GM23248 (cell line): ENCODE measurements around the gene TAS1R3. TPM values are rescaled to one million over a fixed set of nuclear protein-coding genes. Genes with fewer than 3 reads are reported as not detected.

Source experiments
- DNase-seq: peaks from one replicate; pipeline ENCODE4 v3.0.0-alpha.2; 2015
- H2AFZ ChIP-seq: fragments of 200-600 bp; sonication (generic); 2 replicates; pipeline ENCODE4 v1.6.1; 2016; ENCODE audit warnings: antibody characterized with exemption
- H3F3A ChIP-seq: fragments of 200-600 bp; sonication (generic); 2 replicates; pipeline ENCODE4 v1.6.1; 2016; ENCODE audit warnings: mild to moderate bottlenecking, antibody characterized with exemption, mixed run types; ENCODE audit not compliant: insufficient read depth
- H3K27ac ChIP-seq: fragments of 200-600 bp; sonication (generic); 2 replicates; pipeline ENCODE4 v1.5.1; 2016; ENCODE audit warnings: mild to moderate bottlenecking
- H3K27me3 ChIP-seq: fragments of 200-600 bp; sonication (generic); replicated peaks from 2 replicates; pipeline ENCODE4 v1.6.1; 2016; ENCODE audit warnings: mild to moderate bottlenecking; ENCODE audit not compliant: insufficient read depth
- H3K36me3 ChIP-seq: fragments of 200-600 bp; sonication (generic); 2 replicates; pipeline ENCODE4 v1.6.1; 2016; ENCODE audit warnings: low read depth, mild to moderate bottlenecking
- H3K4me1 ChIP-seq: fragments of 200-600 bp; sonication (generic); 2 replicates; pipeline ENCODE4 v1.6.1; 2016; ENCODE audit warnings: mild to moderate bottlenecking; ENCODE audit not compliant: insufficient read depth
- H3K4me2 ChIP-seq: fragments of 200-600 bp; sonication (generic); one replicate; pipeline ENCODE4 v1.6.1; 2016; ENCODE audit warnings: mild to moderate bottlenecking; ENCODE audit not compliant: unreplicated experiment
- H3K4me3 ChIP-seq: fragments of 200-600 bp; sonication (generic); 2 replicates; pipeline ENCODE4 v1.5.1; 2016; ENCODE audit warnings: mild to moderate bottlenecking
- H3K79me2 ChIP-seq: fragments of 200-600 bp; sonication (generic); 2 replicates; pipeline ENCODE4 v1.6.1; 2016; ENCODE audit warnings: mild to moderate bottlenecking; ENCODE audit not compliant: insufficient read depth
- H3K9ac ChIP-seq: fragments of 200-600 bp; sonication (generic); 2 replicates; pipeline ENCODE4 v1.6.1; 2016; ENCODE audit warnings: mild to moderate bottlenecking
- H3K9me2 ChIP-seq: fragments of 200-600 bp; sonication (generic); 2 replicates; pipeline ENCODE4 v1.6.1; 2016; ENCODE audit warnings: mixed run types, mild to moderate bottlenecking, moderate library complexity; ENCODE audit not compliant: insufficient read depth
- H3K9me3 ChIP-seq: fragments of 200-600 bp; sonication (generic); one replicate; pipeline ENCODE4 v1.6.1; 2017; ENCODE audit warnings: low read depth
- H4K20me1 ChIP-seq: fragments of 200-600 bp; sonication (generic); 2 replicates; pipeline ENCODE4 v1.6.0; 2016; ENCODE audit not compliant: insufficient read depth
- EZH2 ChIP-seq: fragments of 200-600 bp; sonication (generic); IDR thresholded peaks from 2 replicates; pipeline ENCODE4 v1.6.1; 2018; ENCODE audit warnings: antibody characterized with exemption, mild to moderate bottlenecking; ENCODE audit not compliant: insufficient read depth, poor library complexity, severe bottlenecking
- EZH2phosphoT487 ChIP-seq: fragments of 200-600 bp; sonication (generic); IDR thresholded peaks from 2 replicates; pipeline ENCODE4 v1.6.1; 2018; ENCODE audit warnings: antibody characterized with exemption, moderate library complexity, mild to moderate bottlenecking, low read depth; ENCODE audit not compliant: insufficient read depth
- WGBS, 2 experiments: methylation state at CpG; one replicate each; pipeline ENCODE4 v1.1.6; 2015 to 2017; ENCODE audit warnings: low lambda C conversion rate in 2 of 2, low coverage in 1 of 2; ENCODE audit errors: missing lambda C conversion rate in 2 of 2; 5-methylcytosine and 5-hydroxymethylcytosine counted together
- in situ Hi-C: fragments of 300-500 bp; cut with MboI; formaldehyde crosslinking; loops from 2 replicates; pipeline ENCODE4 v1.15.0; 2020
- polyA plus RNA-seq: library from polyadenylated mRNA; unstranded; fragments of >200 nt; fragmentation: Nextera tagmentation; extraction: Ambion mirVana; gene quantifications from 2 replicates; pipeline ENCODE4 v1.2.1, GENCODE V29; 2016
- total RNA-seq: library from RNA; depleted of rRNA; stranded (reverse); fragments of >200 nt; shearing (Covaris generic); gene quantifications from 2 replicates; pipeline ENCODE4 v1.2.3, GENCODE V29; 2014

Gene TAS1R3
- total and polyA plus RNA-seq, 2 experiments from 2014 or later, result 0.54 TPM; not detected in 1

- H3K4me1 ChIP-seq, result no peaks in the 10 kb centered on the region
- no peaks in the 10 kb centered on the region for H3K9me3 ChIP-seq
- H3F3A ChIP-seq, result no peaks in the 10 kb centered on the region
- H4K20me1 ChIP-seq, result no peaks in the 10 kb centered on the region
- H2AFZ ChIP-seq, result no peak overlapping the region
- in situ Hi-C loops, result no loop called here
- DNase-seq, result no peak
- no peaks in the 10 kb centered on the region for H3K36me3 ChIP-seq
- H3K79me2 ChIP-seq, result no peaks in the 10 kb centered on the region
- no peak overlapping the region for H3K4me3 ChIP-seq
- H3K9me2 ChIP-seq, result no peaks in the 10 kb centered on the region
- TF ChIP-seq EZH2 (no peak), EZH2phosphoT487 (no peak)
- no peak overlapping the region for H3K4me2 ChIP-seq
- no peak overlapping the region for H3K9ac ChIP-seq
- H3K27me3 ChIP-seq, result no peaks in the 10 kb centered on the region
- WGBS, 2 experiments, result 67 to 73% methylated on average over 25 to 31 of the region's 32 CpGs
- H3K27ac ChIP-seq, result no peak overlapping the region
These were observed 46.6 kb upstream of the TAS1R3 start for GRCh38 chr1:1284221-1285101.

- H2AFZ ChIP-seq, result no peak overlapping the region
- H3K27ac ChIP-seq, result no peak overlapping the region
- H3K9me2 ChIP-seq, result no peaks in the 10 kb centered on the region
- no peaks in the 10 kb centered on the region for H3K4me1 ChIP-seq
- DNase-seq, result no peak
- H3K36me3 ChIP-seq, result no peaks in the 10 kb centered on the region
- WGBS, 2 experiments, result 90% methylated on average over 13 to 22 of the region's 22 CpGs
- TF ChIP-seq EZH2, result no peak
- TF ChIP-seq EZH2phosphoT487, result no peak
- H3K27me3 ChIP-seq, result no peaks in the 10 kb centered on the region
- no peaks in the 10 kb centered on the region for H4K20me1 ChIP-seq
- H3K79me2 ChIP-seq, result no peaks in the 10 kb centered on the region
- no peaks in the 10 kb centered on the region for H3F3A ChIP-seq
- no peaks in the 10 kb centered on the region for H3K9me3 ChIP-seq
- no peak overlapping the region for H3K4me3 ChIP-seq
- in situ Hi-C loops, result no loop called here
- no peak overlapping the region for H3K4me2 ChIP-seq
- no peak overlapping the region for H3K9ac ChIP-seq
These were observed 45.9 kb upstream of the TAS1R3 start for GRCh38 chr1:1285102-1285571.

- H3K27ac ChIP-seq, result no peak overlapping the region
- no peaks in the 10 kb centered on the region for H4K20me1 ChIP-seq
- H3K4me1 ChIP-seq, result no peaks in the 10 kb centered on the region
- no peak for TF ChIP-seq EZH2phosphoT487
- TF ChIP-seq EZH2, result no peak
- H3K4me3 ChIP-seq, result no peak overlapping the region
- no peaks in the 10 kb centered on the region for H3K27me3 ChIP-seq
- no peak overlapping the region for H3K4me2 ChIP-seq
- in situ Hi-C loops, result no loop called here
- H2AFZ ChIP-seq, result no peak overlapping the region
- H3K79me2 ChIP-seq, result no peaks in the 10 kb centered on the region
- H3K36me3 ChIP-seq, result no peaks in the 10 kb centered on the region
- H3K9me3 ChIP-seq, result no peaks in the 10 kb centered on the region
- DNase-seq, result no peak
- no peaks in the 10 kb centered on the region for H3K9me2 ChIP-seq
- no peaks in the 10 kb centered on the region for H3F3A ChIP-seq
- H3K9ac ChIP-seq, result no peak overlapping the region
- 54 to 59% methylated on average over 31 to 34 of the region's 37 CpGs for WGBS, 2 experiments
These were observed 45.3 kb upstream of the TAS1R3 start for GRCh38 chr1:1285611-1286311.

- H3F3A ChIP-seq, result no peaks in the 10 kb centered on the region
- in situ Hi-C loops, result no loop called here
- H3K9me2 ChIP-seq, result no peaks in the 10 kb centered on the region
- H3K9me3 ChIP-seq, result no peaks in the 10 kb centered on the region
- TF ChIP-seq EZH2 (no peak), EZH2phosphoT487 (no peak)
- 35 to 42% methylated on average over 39 to 50 of the region's 50 CpGs for WGBS, 2 experiments
- no peak overlapping the region for H2AFZ ChIP-seq
- H3K79me2 ChIP-seq, result no peaks in the 10 kb centered on the region
- no peak overlapping the region for H3K4me2 ChIP-seq
- DNase-seq, result no peak
- no peak overlapping the region for H3K4me3 ChIP-seq
- no peak overlapping the region for H3K27ac ChIP-seq
- H3K27me3 ChIP-seq, result no peaks in the 10 kb centered on the region
- H3K9ac ChIP-seq, result no peak overlapping the region
- no peaks in the 10 kb centered on the region for H4K20me1 ChIP-seq
- H3K4me1 ChIP-seq, result no peaks in the 10 kb centered on the region
- no peaks in the 10 kb centered on the region for H3K36me3 ChIP-seq
These were observed 44.5 kb upstream of the TAS1R3 start for GRCh38 chr1:1286313-1287261.
